HL-60 (cell line): Measurements from ENCODE around the gene LARP4B.

Experiments
- DNase-seq, 2 experiments: peaks; one replicate each; pipeline ENCODE4 v3.0.0-alpha.2; 2010 to 2020; ENCODE audit warnings: low read depth in 1 of 2, low spot score in 1 of 2
- H3K27ac ChIP-seq: fragments of 250-450 bp; sonication (Bioruptor Pico); replicated peaks from 2 replicates; pipeline ENCODE4 v1.5.1; 2020; ENCODE audit warnings: mild to moderate bottlenecking, moderate library complexity
- H3K27me3 ChIP-seq: fragments of 250-450 bp; sonication (Bioruptor Pico); 2 replicates; pipeline ENCODE4 v1.5.1; 2021; ENCODE audit warnings: mild to moderate bottlenecking, moderate library complexity; ENCODE audit not compliant: insufficient read depth, poor library complexity, severe bottlenecking
- H3K4me3 ChIP-seq: replicated peaks from 2 replicates; pipeline ENCODE4 v1.5.1; 2011; ENCODE audit warnings: mild to moderate bottlenecking, control low read depth, low read length; ENCODE audit not compliant: insufficient read depth
- CTCF ChIP-seq: IDR thresholded peaks from one replicate; pipeline ENCODE4 v1.5.1; 2011; ENCODE audit warnings: low read length, control low read depth, inconsistent platforms; ENCODE audit not compliant: insufficient read depth
- GABPA ChIP-seq: IDR thresholded peaks from 2 replicates; pipeline ENCODE4 v1.6.1; 2012; ENCODE audit warnings: low read depth
- POLR2AphosphoS5 ChIP-seq: IDR thresholded peaks from 2 replicates; pipeline ENCODE4 v1.6.1; 2012; ENCODE audit warnings: low read depth
- SPI1 ChIP-seq: IDR thresholded peaks from 2 replicates; pipeline ENCODE4 v1.6.1; 2012; ENCODE audit warnings: low read depth, mild to moderate bottlenecking, borderline replicate concordance
- TF ChIP-seq, protein P1 (sequence below): IDR thresholded peaks from 2 replicates; pipeline ENCODE4 v1.6.1; 2012; ENCODE audit warnings: low read depth; ENCODE audit not compliant: insufficient replicate concordance

LARP4B gene

DNA sequence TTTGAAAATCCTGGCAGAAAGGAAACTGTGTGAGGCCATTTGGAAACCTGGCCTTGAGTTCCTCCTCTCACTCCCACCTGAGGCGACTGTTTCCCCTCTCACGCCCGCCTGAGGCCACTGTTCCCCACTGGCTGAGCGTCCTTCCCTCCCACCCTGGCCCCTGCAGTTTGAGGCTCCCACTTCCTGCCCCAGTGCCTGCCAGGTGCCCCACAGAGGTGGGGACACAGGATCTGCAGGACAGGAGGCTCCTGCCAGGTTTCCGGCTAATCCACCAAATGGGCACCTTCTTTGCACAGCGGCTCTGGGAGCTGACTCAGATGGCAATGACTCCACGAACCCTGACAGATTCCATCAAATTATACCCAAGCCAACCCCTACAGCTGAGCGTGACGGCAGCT lies 24.3 kb upstream of the LARP4B start:
- TF ChIP-seq POLR2AphosphoS5 (no peak), SPI1 (no peak), CTCF (no peak), GABPA (no peak)
- TF ChIP-seq, protein P1, sequence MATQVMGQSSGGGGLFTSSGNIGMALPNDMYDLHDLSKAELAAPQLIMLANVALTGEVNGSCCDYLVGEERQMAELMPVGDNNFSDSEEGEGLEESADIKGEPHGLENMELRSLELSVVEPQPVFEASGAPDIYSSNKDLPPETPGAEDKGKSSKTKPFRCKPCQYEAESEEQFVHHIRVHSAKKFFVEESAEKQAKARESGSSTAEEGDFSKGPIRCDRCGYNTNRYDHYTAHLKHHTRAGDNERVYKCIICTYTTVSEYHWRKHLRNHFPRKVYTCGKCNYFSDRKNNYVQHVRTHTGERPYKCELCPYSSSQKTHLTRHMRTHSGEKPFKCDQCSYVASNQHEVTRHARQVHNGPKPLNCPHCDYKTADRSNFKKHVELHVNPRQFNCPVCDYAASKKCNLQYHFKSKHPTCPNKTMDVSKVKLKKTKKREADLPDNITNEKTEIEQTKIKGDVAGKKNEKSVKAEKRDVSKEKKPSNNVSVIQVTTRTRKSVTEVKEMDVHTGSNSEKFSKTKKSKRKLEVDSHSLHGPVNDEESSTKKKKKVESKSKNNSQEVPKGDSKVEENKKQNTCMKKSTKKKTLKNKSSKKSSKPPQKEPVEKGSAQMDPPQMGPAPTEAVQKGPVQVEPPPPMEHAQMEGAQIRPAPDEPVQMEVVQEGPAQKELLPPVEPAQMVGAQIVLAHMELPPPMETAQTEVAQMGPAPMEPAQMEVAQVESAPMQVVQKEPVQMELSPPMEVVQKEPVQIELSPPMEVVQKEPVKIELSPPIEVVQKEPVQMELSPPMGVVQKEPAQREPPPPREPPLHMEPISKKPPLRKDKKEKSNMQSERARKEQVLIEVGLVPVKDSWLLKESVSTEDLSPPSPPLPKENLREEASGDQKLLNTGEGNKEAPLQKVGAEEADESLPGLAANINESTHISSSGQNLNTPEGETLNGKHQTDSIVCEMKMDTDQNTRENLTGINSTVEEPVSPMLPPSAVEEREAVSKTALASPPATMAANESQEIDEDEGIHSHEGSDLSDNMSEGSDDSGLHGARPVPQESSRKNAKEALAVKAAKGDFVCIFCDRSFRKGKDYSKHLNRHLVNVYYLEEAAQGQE, result no peak
- DNase-seq, result no peak
- Histone ChIP-seq H3K27ac (no peak overlapping the region), H3K4me3 (no peak overlapping the region), H3K27me3 (no peaks in the 10 kb centered on the region)

DNA sequence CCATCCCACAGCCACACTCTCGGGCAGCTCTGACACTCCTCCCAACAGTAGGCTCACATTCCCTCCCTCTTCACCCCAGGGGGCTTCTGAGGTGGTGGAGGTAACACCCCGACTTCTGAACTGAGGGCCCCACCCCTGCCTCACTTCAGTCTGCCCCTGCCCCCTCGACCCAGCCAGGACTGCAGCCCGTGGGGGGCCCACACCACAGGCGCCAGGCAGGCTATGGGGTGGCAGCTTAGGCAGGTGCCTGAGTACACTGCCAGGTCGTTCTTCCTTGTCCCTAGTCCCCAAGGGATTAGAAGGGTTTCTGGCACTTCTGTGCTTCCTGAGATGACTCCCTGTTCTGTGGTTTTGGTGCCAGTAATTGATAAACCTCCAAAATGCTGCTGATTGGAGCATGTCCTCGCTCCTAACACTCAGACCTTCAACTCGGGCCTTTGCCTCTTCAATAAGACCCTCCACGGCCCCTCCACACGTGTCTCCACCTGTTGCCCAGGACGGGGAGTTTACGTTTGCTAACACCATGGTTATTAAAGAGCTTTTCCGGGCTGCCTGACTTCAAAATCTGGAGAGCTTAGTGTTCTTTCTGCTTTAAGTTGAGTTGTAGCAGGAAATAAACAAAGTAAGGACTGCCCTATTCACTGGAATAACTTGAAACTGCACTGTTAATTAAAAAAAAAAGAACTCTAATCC lies 23.8 kb upstream of the LARP4B start:
- DNase-seq, result no peak
- TF ChIP-seq CTCF, result no peak
- TF ChIP-seq, protein P1, result no peak
- TF ChIP-seq POLR2AphosphoS5, result no peak
- TF ChIP-seq GABPA, result no peak
- TF ChIP-seq SPI1, result no peak
- Histone ChIP-seq H3K27me3 (no peaks in the 10 kb centered on the region), H3K27ac (no peak overlapping the region), H3K4me3 (no peak overlapping the region)

DNA sequence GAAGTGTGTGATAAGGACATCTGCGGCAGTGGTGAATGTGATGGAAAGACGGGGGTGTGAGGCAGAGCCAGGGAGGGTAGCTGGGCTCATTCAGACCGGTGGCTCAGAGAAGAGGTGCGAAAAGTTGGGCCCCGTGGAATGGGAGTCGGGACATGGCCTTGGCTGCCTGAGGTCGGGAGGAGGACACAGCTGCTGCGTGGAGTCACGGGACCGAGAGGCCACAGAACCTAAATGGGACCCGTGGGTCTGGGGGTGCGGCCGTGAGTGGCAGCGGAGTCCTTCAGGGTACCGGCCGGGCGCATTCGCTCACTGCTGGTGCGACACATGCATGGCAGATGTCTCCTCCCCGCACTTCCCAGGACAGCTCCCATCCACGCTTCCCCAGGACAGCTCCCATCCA lies 22.9 kb upstream of the LARP4B start:
- no peak for DNase-seq
- no peak overlapping the region for H3K27ac ChIP-seq
- H3K27me3 ChIP-seq, result no peaks in the 10 kb centered on the region
- H3K4me3 ChIP-seq, result no peak overlapping the region
- TF ChIP-seq GABPA, result no peak
- TF ChIP-seq, protein P1, result no peak
